ENCODE measurements around the gene UST.

- TF ChIP-seq, protein P1, sequence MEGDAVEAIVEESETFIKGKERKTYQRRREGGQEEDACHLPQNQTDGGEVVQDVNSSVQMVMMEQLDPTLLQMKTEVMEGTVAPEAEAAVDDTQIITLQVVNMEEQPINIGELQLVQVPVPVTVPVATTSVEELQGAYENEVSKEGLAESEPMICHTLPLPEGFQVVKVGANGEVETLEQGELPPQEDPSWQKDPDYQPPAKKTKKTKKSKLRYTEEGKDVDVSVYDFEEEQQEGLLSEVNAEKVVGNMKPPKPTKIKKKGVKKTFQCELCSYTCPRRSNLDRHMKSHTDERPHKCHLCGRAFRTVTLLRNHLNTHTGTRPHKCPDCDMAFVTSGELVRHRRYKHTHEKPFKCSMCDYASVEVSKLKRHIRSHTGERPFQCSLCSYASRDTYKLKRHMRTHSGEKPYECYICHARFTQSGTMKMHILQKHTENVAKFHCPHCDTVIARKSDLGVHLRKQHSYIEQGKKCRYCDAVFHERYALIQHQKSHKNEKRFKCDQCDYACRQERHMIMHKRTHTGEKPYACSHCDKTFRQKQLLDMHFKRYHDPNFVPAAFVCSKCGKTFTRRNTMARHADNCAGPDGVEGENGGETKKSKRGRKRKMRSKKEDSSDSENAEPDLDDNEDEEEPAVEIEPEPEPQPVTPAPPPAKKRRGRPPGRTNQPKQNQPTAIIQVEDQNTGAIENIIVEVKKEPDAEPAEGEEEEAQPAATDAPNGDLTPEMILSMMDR (IDR thresholded peaks at IDR 0.05; ENCODE audit: low read depth, low read length, poor library complexity, severe bottlenecking), result no peak
- TF ChIP-seq EZH2phosphoT487 (IDR thresholded peaks at IDR 0.05; ENCODE audit: borderline replicate concordance, low read length), result no peak
Measured at GRCh38 chr6:149012040-149012545, 265.3 kb downstream of the UST start.
